GM12878 (cell line): Measurements from ENCODE around the gene HSD3B1.

ENCODE experiments used
- GABPA ChIP-seq: IDR thresholded peaks from 2 replicates; pipeline ENCODE4 v1.6.1; 2014; ENCODE audit warnings: antibody characterized with exemption, low read depth, mild to moderate bottlenecking, inconsistent platforms
- HCFC1 ChIP-seq: fragments of 150-350 bp; IDR thresholded peaks from 2 replicates; pipeline ENCODE4 v1.6.1; 2014; ENCODE audit warnings: low read length
- IRF4 ChIP-seq: IDR thresholded peaks from 2 replicates; pipeline ENCODE4 v1.6.1; 2011; ENCODE audit warnings: low read depth, low read length
- POLR2A ChIP-seq: IDR thresholded peaks from 2 replicates; pipeline ENCODE4 v1.6.1; 2011; ENCODE audit warnings: low read depth, mild to moderate bottlenecking, low read length
- ZNF24 ChIP-seq: fragments of 450-650 bp; IDR thresholded peaks from 2 replicates; pipeline ENCODE4 v1.6.1; 2017; ENCODE audit warnings: antibody characterized with exemption, mild to moderate bottlenecking
- TF ChIP-seq, protein P1 (sequence below), 3 experiments: IDR thresholded peaks in 2 of 3; conservative IDR thresholded peaks in 1 of 3; 2 replicates each; pipeline ENCODE4 v1.5.1; 2011; ENCODE audit warnings: low read depth in 3 of 3, low read length in 3 of 3, mild to moderate bottlenecking in 3 of 3, control low read depth in 2 of 3, moderate library complexity in 2 of 3, inconsistent platforms in 1 of 3, mixed read lengths in 1 of 3; ENCODE audit not compliant: control insufficient read depth in 2 of 3, insufficient read depth in 1 of 3; ENCODE audit errors: extremely low read depth in 1 of 3

DNA sequence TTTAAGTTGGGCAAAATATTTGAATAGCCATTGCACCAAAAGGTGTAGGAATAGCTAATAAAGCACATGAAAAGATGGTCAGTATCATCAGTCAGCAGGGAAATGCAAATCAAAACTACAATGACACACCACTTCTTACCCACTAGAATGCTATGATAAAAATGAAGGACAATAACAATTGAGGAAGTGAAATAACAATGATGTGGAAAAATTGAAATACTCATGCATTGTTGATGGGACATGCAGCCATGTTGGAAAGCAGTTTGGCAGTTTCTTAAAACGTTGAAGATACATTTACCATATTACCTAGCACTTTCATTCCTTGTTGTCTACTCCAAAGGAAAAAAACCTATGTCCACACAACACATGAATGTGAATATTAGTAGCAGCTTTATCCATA is 28.4 kb downstream of the HSD3B1 start:
- TF ChIP-seq HCFC1 (no peak), IRF4 (no peak), ZNF24 (no peak), POLR2A (no peak), GABPA (no peak)
- TF ChIP-seq, protein P1, sequence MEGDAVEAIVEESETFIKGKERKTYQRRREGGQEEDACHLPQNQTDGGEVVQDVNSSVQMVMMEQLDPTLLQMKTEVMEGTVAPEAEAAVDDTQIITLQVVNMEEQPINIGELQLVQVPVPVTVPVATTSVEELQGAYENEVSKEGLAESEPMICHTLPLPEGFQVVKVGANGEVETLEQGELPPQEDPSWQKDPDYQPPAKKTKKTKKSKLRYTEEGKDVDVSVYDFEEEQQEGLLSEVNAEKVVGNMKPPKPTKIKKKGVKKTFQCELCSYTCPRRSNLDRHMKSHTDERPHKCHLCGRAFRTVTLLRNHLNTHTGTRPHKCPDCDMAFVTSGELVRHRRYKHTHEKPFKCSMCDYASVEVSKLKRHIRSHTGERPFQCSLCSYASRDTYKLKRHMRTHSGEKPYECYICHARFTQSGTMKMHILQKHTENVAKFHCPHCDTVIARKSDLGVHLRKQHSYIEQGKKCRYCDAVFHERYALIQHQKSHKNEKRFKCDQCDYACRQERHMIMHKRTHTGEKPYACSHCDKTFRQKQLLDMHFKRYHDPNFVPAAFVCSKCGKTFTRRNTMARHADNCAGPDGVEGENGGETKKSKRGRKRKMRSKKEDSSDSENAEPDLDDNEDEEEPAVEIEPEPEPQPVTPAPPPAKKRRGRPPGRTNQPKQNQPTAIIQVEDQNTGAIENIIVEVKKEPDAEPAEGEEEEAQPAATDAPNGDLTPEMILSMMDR (IDR thresholded peaks at IDR 0.05 in 2 of 3, conservative IDR thresholded peaks at IDR 0.05 in 1 of 3; ENCODE audit: control insufficient read depth in 2 of 3, extremely low read depth in 1 of 3, insufficient read depth in 1 of 3, low read depth in 3 of 3, low read length in 3 of 3) = no peak
